ENCODE measurements around the gene FBLN7. TPM values are rescaled to one million over a fixed set of nuclear protein-coding genes. Genes with fewer than 3 reads are reported as not detected.

FBLN7 gene
- total and polyA plus RNA-seq, 2 experiments from 2014 or later, result 0.16 TPM; not detected in 1

DNA sequence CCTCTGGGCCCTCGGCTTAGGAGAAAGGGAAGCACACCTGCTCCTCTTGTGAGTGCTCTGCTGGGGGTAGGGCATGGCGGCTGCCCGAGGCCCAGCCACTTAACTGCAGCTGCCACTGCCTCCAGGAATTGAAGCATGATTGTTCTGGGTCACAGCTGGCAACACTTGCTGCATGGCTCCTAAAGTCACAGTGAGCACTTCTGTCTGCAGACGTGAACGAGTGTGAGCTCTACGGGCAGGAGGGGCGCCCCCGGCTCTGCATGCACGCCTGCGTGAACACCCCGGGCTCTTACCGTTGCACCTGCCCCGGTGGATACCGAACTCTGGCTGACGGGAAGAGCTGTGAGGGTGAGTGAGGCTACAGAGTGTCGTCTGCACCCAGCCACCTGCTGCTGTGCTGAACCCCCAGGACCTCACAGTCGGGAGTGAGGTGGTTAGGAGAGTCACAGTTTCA lies 44.4 kb downstream of the FBLN7 start:
- H3K27me3 Mint-ChIP-seq (ENCODE audit: insufficient read depth, low read depth, poor library complexity), result peaks cover 22% of the 10 kb centered on the region
- H3K9me2 ChIP-seq (ENCODE audit: insufficient read depth), result no peaks in the 10 kb centered on the region

More for the DNA sequence above, 44.4 kb downstream of the FBLN7 start:
- Mint-ChIP-seq H3K9me3 (peaks cover 5% of the 10 kb centered on the region; the same call in 2 of the 3 replicates), H3K4me1 (no peaks in the 10 kb centered on the region; the same call in 2 of the 3 replicates), H3K27ac (no peak overlapping the region), H3K4me3 (no peak overlapping the region), H3K36me3 (ENCODE audit: low read depth) (no peaks in the 10 kb centered on the region)
- Histone ChIP-seq H3K79me2 (replicated peaks; ENCODE audit: insufficient read depth) (no peaks in the 10 kb centered on the region), H3K4me3 (no peak overlapping the region), H2AFZ (peak overlapping the region; percentile 99), H4K20me1 (replicated peaks; ENCODE audit: insufficient read depth) (peaks cover 5% of the 10 kb centered on the region; the same call in 1 of the 2 replicates), H3K4me1 (ENCODE audit: insufficient read depth) (peaks cover 6% of the 10 kb centered on the region; the same call in 1 of the 2 replicates), H3K27me3 (ENCODE audit: insufficient read depth) (peaks cover 44% of the 10 kb centered on the region), H3K36me3 (ENCODE audit: insufficient read depth) (no peaks in the 10 kb centered on the region), H3F3A (replicated peaks; ENCODE audit: low read depth) (no peaks in the 10 kb centered on the region), H3K4me2 (peak overlapping the region; percentile 80), H3K27ac (ENCODE audit: low read depth) (no peak overlapping the region)
- TF ChIP-seq STAT1 (IDR thresholded peaks at IDR 0.05; ENCODE audit: unreplicated experiment) (no peak), EZH2phosphoT487 (IDR thresholded peaks at IDR 0.05; ENCODE audit: unreplicated experiment) (no peak), CREB1 (CRISPR knock-in tag; IDR thresholded peaks at IDR 0.05; ENCODE audit: low read depth) (no peak), NANOG (IDR thresholded peaks at IDR 0.05; ENCODE audit: borderline replicate concordance) (no peak), ZNF331 (CRISPR knock-in tag; IDR thresholded peaks at IDR 0.05; ENCODE audit: low read depth) (no peak), POLR2AphosphoS5 (IDR thresholded peaks at IDR 0.05; ENCODE audit: low read depth) (no peak), ZNF114 (CRISPR knock-in tag; IDR thresholded peaks at IDR 0.05) (no peak), JUNB (IDR thresholded peaks at IDR 0.05; ENCODE audit: unreplicated experiment) (no peak), EZH2 (IDR thresholded peaks at IDR 0.05; ENCODE audit: low read depth, unreplicated experiment) (no peak)
- TF ChIP-seq, protein P1, sequence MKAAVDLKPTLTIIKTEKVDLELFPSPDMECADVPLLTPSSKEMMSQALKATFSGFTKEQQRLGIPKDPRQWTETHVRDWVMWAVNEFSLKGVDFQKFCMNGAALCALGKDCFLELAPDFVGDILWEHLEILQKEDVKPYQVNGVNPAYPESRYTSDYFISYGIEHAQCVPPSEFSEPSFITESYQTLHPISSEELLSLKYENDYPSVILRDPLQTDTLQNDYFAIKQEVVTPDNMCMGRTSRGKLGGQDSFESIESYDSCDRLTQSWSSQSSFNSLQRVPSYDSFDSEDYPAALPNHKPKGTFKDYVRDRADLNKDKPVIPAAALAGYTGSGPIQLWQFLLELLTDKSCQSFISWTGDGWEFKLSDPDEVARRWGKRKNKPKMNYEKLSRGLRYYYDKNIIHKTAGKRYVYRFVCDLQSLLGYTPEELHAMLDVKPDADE (IDR thresholded peaks at IDR 0.05), result no peak
- TF ChIP-seq, protein P2, sequence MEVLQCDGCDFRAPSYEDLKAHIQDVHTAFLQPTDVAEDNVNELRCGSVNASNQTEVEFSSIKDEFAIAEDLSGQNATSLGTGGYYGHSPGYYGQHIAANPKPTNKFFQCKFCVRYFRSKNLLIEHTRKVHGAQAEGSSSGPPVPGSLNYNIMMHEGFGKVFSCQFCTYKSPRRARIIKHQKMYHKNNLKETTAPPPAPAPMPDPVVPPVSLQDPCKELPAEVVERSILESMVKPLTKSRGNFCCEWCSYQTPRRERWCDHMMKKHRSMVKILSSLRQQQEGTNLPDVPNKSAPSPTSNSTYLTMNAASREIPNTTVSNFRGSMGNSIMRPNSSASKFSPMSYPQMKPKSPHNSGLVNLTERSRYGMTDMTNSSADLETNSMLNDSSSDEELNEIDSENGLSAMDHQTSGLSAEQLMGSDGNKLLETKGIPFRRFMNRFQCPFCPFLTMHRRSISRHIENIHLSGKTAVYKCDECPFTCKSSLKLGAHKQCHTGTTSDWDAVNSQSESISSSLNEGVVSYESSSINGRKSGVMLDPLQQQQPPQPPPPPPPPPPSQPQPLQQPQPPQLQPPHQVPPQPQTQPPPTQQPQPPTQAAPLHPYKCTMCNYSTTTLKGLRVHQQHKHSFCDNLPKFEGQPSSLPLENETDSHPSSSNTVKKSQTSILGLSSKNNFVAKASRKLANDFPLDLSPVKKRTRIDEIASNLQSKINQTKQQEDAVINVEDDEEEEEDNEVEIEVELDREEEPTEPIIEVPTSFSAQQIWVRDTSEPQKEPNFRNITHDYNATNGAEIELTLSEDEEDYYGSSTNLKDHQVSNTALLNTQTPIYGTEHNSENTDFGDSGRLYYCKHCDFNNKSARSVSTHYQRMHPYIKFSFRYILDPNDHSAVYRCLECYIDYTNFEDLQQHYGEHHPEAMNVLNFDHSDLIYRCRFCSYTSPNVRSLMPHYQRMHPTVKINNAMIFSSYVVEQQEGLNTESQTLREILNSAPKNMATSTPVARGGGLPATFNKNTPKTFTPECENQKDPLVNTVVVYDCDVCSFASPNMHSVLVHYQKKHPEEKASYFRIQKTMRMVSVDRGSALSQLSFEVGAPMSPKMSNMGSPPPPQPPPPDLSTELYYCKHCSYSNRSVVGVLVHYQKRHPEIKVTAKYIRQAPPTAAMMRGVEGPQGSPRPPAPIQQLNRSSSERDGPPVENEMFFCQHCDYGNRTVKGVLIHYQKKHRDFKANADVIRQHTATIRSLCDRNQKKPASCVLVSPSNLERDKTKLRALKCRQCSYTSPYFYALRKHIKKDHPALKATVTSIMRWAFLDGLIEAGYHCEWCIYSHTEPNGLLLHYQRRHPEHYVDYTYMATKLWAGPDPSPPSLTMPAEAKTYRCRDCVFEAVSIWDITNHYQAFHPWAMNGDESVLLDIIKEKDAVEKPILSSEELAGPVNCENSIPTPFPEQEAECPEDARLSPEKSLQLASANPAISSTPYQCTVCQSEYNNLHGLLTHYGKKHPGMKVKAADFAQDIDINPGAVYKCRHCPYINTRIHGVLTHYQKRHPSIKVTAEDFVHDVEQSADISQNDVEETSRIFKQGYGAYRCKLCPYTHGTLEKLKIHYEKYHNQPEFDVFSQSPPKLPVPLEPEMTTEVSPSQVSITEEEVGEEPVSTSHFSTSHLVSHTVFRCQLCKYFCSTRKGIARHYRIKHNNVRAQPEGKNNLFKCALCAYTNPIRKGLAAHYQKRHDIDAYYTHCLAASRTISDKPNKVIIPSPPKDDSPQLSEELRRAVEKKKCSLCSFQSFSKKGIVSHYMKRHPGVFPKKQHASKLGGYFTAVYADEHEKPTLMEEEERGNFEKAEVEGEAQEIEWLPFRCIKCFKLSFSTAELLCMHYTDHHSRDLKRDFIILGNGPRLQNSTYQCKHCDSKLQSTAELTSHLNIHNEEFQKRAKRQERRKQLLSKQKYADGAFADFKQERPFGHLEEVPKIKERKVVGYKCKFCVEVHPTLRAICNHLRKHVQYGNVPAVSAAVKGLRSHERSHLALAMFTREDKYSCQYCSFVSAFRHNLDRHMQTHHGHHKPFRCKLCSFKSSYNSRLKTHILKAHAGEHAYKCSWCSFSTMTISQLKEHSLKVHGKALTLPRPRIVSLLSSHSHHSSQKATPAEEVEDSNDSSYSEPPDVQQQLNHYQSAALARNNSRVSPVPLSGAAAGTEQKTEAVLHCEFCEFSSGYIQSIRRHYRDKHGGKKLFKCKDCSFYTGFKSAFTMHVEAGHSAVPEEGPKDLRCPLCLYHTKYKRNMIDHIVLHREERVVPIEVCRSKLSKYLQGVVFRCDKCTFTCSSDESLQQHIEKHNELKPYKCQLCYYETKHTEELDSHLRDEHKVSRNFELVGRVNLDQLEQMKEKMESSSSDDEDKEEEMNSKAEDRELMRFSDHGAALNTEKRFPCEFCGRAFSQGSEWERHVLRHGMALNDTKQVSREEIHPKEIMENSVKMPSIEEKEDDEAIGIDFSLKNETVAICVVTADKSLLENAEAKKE (CRISPR knock-in tag; IDR thresholded peaks at IDR 0.05), result no peak
- TF ChIP-seq, protein P3, sequence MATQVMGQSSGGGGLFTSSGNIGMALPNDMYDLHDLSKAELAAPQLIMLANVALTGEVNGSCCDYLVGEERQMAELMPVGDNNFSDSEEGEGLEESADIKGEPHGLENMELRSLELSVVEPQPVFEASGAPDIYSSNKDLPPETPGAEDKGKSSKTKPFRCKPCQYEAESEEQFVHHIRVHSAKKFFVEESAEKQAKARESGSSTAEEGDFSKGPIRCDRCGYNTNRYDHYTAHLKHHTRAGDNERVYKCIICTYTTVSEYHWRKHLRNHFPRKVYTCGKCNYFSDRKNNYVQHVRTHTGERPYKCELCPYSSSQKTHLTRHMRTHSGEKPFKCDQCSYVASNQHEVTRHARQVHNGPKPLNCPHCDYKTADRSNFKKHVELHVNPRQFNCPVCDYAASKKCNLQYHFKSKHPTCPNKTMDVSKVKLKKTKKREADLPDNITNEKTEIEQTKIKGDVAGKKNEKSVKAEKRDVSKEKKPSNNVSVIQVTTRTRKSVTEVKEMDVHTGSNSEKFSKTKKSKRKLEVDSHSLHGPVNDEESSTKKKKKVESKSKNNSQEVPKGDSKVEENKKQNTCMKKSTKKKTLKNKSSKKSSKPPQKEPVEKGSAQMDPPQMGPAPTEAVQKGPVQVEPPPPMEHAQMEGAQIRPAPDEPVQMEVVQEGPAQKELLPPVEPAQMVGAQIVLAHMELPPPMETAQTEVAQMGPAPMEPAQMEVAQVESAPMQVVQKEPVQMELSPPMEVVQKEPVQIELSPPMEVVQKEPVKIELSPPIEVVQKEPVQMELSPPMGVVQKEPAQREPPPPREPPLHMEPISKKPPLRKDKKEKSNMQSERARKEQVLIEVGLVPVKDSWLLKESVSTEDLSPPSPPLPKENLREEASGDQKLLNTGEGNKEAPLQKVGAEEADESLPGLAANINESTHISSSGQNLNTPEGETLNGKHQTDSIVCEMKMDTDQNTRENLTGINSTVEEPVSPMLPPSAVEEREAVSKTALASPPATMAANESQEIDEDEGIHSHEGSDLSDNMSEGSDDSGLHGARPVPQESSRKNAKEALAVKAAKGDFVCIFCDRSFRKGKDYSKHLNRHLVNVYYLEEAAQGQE (IDR thresholded peaks at IDR 0.05; ENCODE audit: unreplicated experiment), result no peak
- TF ChIP-seq, protein P4, sequence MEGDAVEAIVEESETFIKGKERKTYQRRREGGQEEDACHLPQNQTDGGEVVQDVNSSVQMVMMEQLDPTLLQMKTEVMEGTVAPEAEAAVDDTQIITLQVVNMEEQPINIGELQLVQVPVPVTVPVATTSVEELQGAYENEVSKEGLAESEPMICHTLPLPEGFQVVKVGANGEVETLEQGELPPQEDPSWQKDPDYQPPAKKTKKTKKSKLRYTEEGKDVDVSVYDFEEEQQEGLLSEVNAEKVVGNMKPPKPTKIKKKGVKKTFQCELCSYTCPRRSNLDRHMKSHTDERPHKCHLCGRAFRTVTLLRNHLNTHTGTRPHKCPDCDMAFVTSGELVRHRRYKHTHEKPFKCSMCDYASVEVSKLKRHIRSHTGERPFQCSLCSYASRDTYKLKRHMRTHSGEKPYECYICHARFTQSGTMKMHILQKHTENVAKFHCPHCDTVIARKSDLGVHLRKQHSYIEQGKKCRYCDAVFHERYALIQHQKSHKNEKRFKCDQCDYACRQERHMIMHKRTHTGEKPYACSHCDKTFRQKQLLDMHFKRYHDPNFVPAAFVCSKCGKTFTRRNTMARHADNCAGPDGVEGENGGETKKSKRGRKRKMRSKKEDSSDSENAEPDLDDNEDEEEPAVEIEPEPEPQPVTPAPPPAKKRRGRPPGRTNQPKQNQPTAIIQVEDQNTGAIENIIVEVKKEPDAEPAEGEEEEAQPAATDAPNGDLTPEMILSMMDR (conservative IDR thresholded peaks at IDR 0.05; ENCODE audit: low read depth in 2 of 2), result no peak
- ATAC-seq (peak; percentile 10), DNase-seq (ENCODE audit: low spot score) (no peak)

Measured in GM23338 (cell line).